ENCODE measurements around the gene NFIA. TPM values are rescaled to one million over a fixed set of nuclear protein-coding genes. Genes with fewer than 3 reads are reported as not detected.

NFIA gene
- total and polyA plus RNA-seq, 2 of the 13 experiments (the other 11 are each of a cell fraction or from before 2014, with no cell fraction given) = 14.7 to 28.5 TPM

- no peak for TF ChIP-seq TFE3 (CRISPR knock-in tag; IDR thresholded peaks at IDR 0.05)
- no peak for TF ChIP-seq DDIT3 (CRISPR knock-in tag; IDR thresholded peaks at IDR 0.05)
- no peak for TF ChIP-seq ZNF672 (CRISPR knock-in tag; IDR thresholded peaks at IDR 0.05)
- no peak for TF ChIP-seq KIAA2018 (CRISPR knock-in tag; IDR thresholded peaks at IDR 0.05; ENCODE audit: borderline replicate concordance)
- TF ChIP-seq TBX3 (IDR thresholded peaks at IDR 0.05; ENCODE audit: borderline replicate concordance) = no peak
- no peak for TF ChIP-seq GPN1 (CRISPR knock-in tag; IDR thresholded peaks at IDR 0.05; ENCODE audit: borderline replicate concordance)
These were observed 13.1 kb downstream of the NFIA start (continued) for GRCh38 chr1:61095470-61095812.
